Omental fat pad (tissue), 4 donors: ENCODE data around the gene CAMK2B. TPM values are rescaled to one million over a fixed set of nuclear protein-coding genes. Genes with fewer than 3 reads are reported as not detected.

Experiments
- ATAC-seq: fragments of 150-250 bp; one replicate; pipeline ENCODE4 v1.9.1; 2016; ENCODE audit warnings: mild to moderate bottlenecking, moderate library complexity; ENCODE audit not compliant: low FRiP score
- DNase-seq: peaks from one replicate; pipeline ENCODE4 v3.0.0-alpha.2; 2019; ENCODE audit warnings: low spot score
- CTCF ChIP-seq, 3 donors: fragments of 450-650 bp; IDR thresholded peaks; one replicate each; pipeline ENCODE4 v1.5.1; 2016 to 2017; ENCODE audit warnings: antibody characterized with exemption in 3 of 3, mild to moderate bottlenecking in 3 of 3, moderate library complexity in 2 of 3
- total RNA-seq, 4 donors: library from RNA; depleted of rRNA; stranded (reverse); fragments of >200 nt; gene quantifications; one replicate each; pipeline ENCODE4 v1.1.0, GENCODE V29; 2016

CAMK2B gene
- total RNA-seq, 4 donors from 2014 or later: 0.48 TPM; not detected in 3

- no peak for ATAC-seq
- no peak for TF ChIP-seq CTCF (IDR thresholded peaks at IDR 0.05)
- DNase-seq: no peak
Measured at GRCh38 chr7:44257213-44257612, 68.2 kb downstream of the CAMK2B start.

GRCh38 chr7:44256459-44256858 lies 68.9 kb downstream of the CAMK2B start:
- DNase-seq (no peak), ATAC-seq (no peak)
- TF ChIP-seq CTCF (IDR thresholded peaks at IDR 0.05): no peak

GRCh38 chr7:44251881-44252280 lies 73.5 kb downstream of the CAMK2B start:
- no peak for TF ChIP-seq CTCF (IDR thresholded peaks at IDR 0.05)
- DNase-seq: no peak
- no peak for ATAC-seq

- TF ChIP-seq CTCF (IDR thresholded peaks at IDR 0.05): no peak
- no peak for ATAC-seq
- DNase-seq: no peak
Measured at GRCh38 chr7:44251269-44251668, 74.1 kb downstream of the CAMK2B start.

GRCh38 chr7:44249639-44250234 lies 75.7 kb downstream of the CAMK2B start:
- DNase-seq (no peak), ATAC-seq (no peak)
- TF ChIP-seq CTCF (IDR thresholded peaks at IDR 0.05): no peak

GRCh38 chr7:44247868-44248651 lies 77.3 kb downstream of the CAMK2B start:
- DNase-seq: no peak
- ATAC-seq: no peak
- no peak for TF ChIP-seq CTCF (IDR thresholded peaks at IDR 0.05)
